HEK293 (cell line): Measurements from ENCODE around the gene CAMK2N2.

Experiments used
- GLIS1 ChIP-seq: fragments of 450-650 bp; formaldehyde crosslinking; IDR thresholded peaks from 2 replicates; pipeline ENCODE4 v1.5.1; 2016; ENCODE audit warnings: missing biosample characterization, missing genetic modification characterization
- GLIS2 ChIP-seq: fragments of 450-650 bp; formaldehyde crosslinking; IDR thresholded peaks from 2 replicates; pipeline ENCODE4 v1.5.1; 2016; ENCODE audit warnings: missing biosample characterization, missing genetic modification characterization
- KLF16 ChIP-seq: fragments of 450-650 bp; formaldehyde crosslinking; IDR thresholded peaks from 2 replicates; pipeline ENCODE4 v1.5.1; 2017; ENCODE audit warnings: missing biosample characterization, missing genetic modification characterization
- KLF8 ChIP-seq: fragments of 450-650 bp; formaldehyde crosslinking; IDR thresholded peaks from 2 replicates; pipeline ENCODE4 v1.5.1; 2016; ENCODE audit warnings: missing biosample characterization, missing genetic modification characterization
- PBX3 ChIP-seq: sonication (generic); formaldehyde crosslinking; IDR thresholded peaks from 2 replicates; pipeline ENCODE4 v1.8.1; 2022; ENCODE audit warnings: mild to moderate bottlenecking, moderate library complexity, missing genetic modification reagents
- REPIN1 ChIP-seq: fragments of 450-650 bp; formaldehyde crosslinking; IDR thresholded peaks from 2 replicates; pipeline ENCODE4 v1.5.1; 2017; ENCODE audit warnings: missing biosample characterization, missing genetic modification characterization, low read depth
- TCF7L2 ChIP-seq: IDR thresholded peaks from 2 replicates; pipeline ENCODE4 v1.6.1; 2011; ENCODE audit warnings: low read depth, mild to moderate bottlenecking, inconsistent platforms, low read length, moderate library complexity, borderline replicate concordance
- ZBTB17 ChIP-seq: fragments of 450-650 bp; formaldehyde crosslinking; IDR thresholded peaks from 2 replicates; pipeline ENCODE4 v1.5.1; 2016; ENCODE audit warnings: missing biosample characterization, missing genetic modification characterization
- ZBTB26 ChIP-seq: fragments of 450-650 bp; formaldehyde crosslinking; optimal IDR thresholded peaks from 2 replicates; pipeline ENCODE3; 2016; ENCODE audit warnings: missing biosample characterization, mild to moderate bottlenecking, missing genetic modification characterization
- ZBTB49 ChIP-seq: fragments of 450-650 bp; formaldehyde crosslinking; IDR thresholded peaks from 2 replicates; pipeline ENCODE4 v1.5.1; 2016; ENCODE audit warnings: missing biosample characterization, missing genetic modification characterization, low read depth
- ZFHX2 ChIP-seq: fragments of 450-650 bp; formaldehyde crosslinking; conservative IDR thresholded peaks from 2 replicates; pipeline ENCODE4 v1.5.1; 2016; ENCODE audit warnings: missing biosample characterization, missing genetic modification characterization
- ZFP41 ChIP-seq: fragments of 450-650 bp; formaldehyde crosslinking; IDR thresholded peaks from 2 replicates; pipeline ENCODE4 v1.5.1; 2016; ENCODE audit warnings: missing biosample characterization, missing genetic modification characterization, borderline replicate concordance
- ZNF146 ChIP-seq: fragments of 450-650 bp; formaldehyde crosslinking; IDR thresholded peaks from 2 replicates; pipeline ENCODE4 v1.5.1; 2016; ENCODE audit warnings: missing biosample characterization, missing genetic modification characterization
- ZNF155 ChIP-seq: fragments of 450-650 bp; formaldehyde crosslinking; IDR thresholded peaks from 2 replicates; pipeline ENCODE4 v1.5.1; 2016; ENCODE audit warnings: missing biosample characterization, missing genetic modification characterization
- ZNF19 ChIP-seq: fragments of 450-650 bp; formaldehyde crosslinking; IDR thresholded peaks from 2 replicates; pipeline ENCODE4; 2016; ENCODE audit warnings: missing biosample characterization, missing genetic modification characterization, low read depth
- ZNF211 ChIP-seq: fragments of 450-650 bp; formaldehyde crosslinking; IDR thresholded peaks from 2 replicates; pipeline ENCODE4 v1.5.1; 2016; ENCODE audit warnings: low read depth, missing biosample characterization, missing genetic modification characterization
- ZNF214 ChIP-seq: fragments of 450-650 bp; formaldehyde crosslinking; IDR thresholded peaks from 2 replicates; pipeline ENCODE4 v1.5.1; 2017; ENCODE audit warnings: missing biosample characterization, mild to moderate bottlenecking, missing genetic modification characterization, borderline replicate concordance
- ZNF24 ChIP-seq: fragments of 450-650 bp; formaldehyde crosslinking; IDR thresholded peaks from 2 replicates; pipeline ENCODE4 v1.5.1; 2016; ENCODE audit warnings: missing biosample characterization, missing genetic modification characterization
- ZNF280D ChIP-seq: fragments of 450-650 bp; formaldehyde crosslinking; IDR thresholded peaks from 2 replicates; pipeline ENCODE4 v1.5.1; 2016; ENCODE audit warnings: missing biosample characterization, missing genetic modification characterization
- ZNF292 ChIP-seq: fragments of 450-650 bp; formaldehyde crosslinking; IDR thresholded peaks from 2 replicates; pipeline ENCODE4 v1.5.1; 2016; ENCODE audit warnings: low read depth, missing biosample characterization, missing genetic modification characterization, borderline replicate concordance
- ZNF513 ChIP-seq: fragments of 450-650 bp; IDR thresholded peaks from 2 replicates; pipeline ENCODE4 v1.5.1; 2018; ENCODE audit warnings: missing biosample characterization, missing genetic modification characterization
- ZNF561 ChIP-seq: fragments of 450-650 bp; IDR thresholded peaks from 2 replicates; pipeline ENCODE4 v1.5.1; 2018; ENCODE audit warnings: missing biosample characterization, missing genetic modification characterization, borderline replicate concordance
- ZNF664 ChIP-seq: fragments of 450-650 bp; formaldehyde crosslinking; IDR thresholded peaks from 2 replicates; pipeline ENCODE4 v1.5.1; 2016; ENCODE audit warnings: missing biosample characterization, missing genetic modification characterization
- ZNF670 ChIP-seq: fragments of 450-650 bp; formaldehyde crosslinking; IDR thresholded peaks from 2 replicates; pipeline ENCODE4 v1.5.1; 2016; ENCODE audit warnings: missing biosample characterization, missing genetic modification characterization, low read depth
- ZNF747 ChIP-seq: fragments of 450-650 bp; formaldehyde crosslinking; IDR thresholded peaks from 2 replicates; pipeline ENCODE4 v1.5.1; 2016; ENCODE audit warnings: missing biosample characterization, missing genetic modification characterization
- ZNF76 ChIP-seq: fragments of 450-650 bp; formaldehyde crosslinking; IDR thresholded peaks from 2 replicates; pipeline ENCODE4; 2016; ENCODE audit warnings: low read depth, missing biosample characterization, missing genetic modification characterization, borderline replicate concordance
- ZNF792 ChIP-seq: fragments of 450-650 bp; formaldehyde crosslinking; IDR thresholded peaks from 2 replicates; pipeline ENCODE4 v1.5.1; 2016; ENCODE audit warnings: missing biosample characterization, missing genetic modification characterization
- ZNF843 ChIP-seq: fragments of 450-650 bp; formaldehyde crosslinking; IDR thresholded peaks from 2 replicates; pipeline ENCODE4 v1.5.1; 2016; ENCODE audit warnings: missing biosample characterization, missing genetic modification characterization
- ZSCAN4 ChIP-seq: fragments of 450-650 bp; formaldehyde crosslinking; IDR thresholded peaks from 2 replicates; pipeline ENCODE4 v1.5.1; 2017; ENCODE audit warnings: missing biosample characterization, missing genetic modification characterization
- ZXDB ChIP-seq: fragments of 450-650 bp; formaldehyde crosslinking; IDR thresholded peaks from 2 replicates; pipeline ENCODE4 v1.5.1; 2016; ENCODE audit warnings: missing biosample characterization, missing genetic modification characterization

The CAMK2N2 gene

GRCh38 chr3:184298759-184299487 lies 37.6 kb upstream of the CAMK2N2 start, which contains the start of gene PSMD2 (continued):
- TF ChIP-seq KLF16 (0 out of 2 replicates have a peak, but pooled peaks have one; percentile 24), ZSCAN4 (no peak), ZNF670 (tag by site-specific recombination) (no peak), PBX3 (no peak), REPIN1 (no peak), ZNF843 (tag by site-specific recombination) (peak; percentile 25; the same call in 1 of the 2 replicates), ZNF561 (tag by site-specific recombination) (no peak), ZNF146 (tag by site-specific recombination) (no peak), ZNF664 (tag by site-specific recombination) (no peak), ZNF792 (tag by site-specific recombination) (no peak), ZNF76 (tag by site-specific recombination) (peak; percentile 75; the same call in 1 of the 2 replicates), ZBTB17 (tag by site-specific recombination) (peak; percentile 36; the same call in 1 of the 2 replicates), ZXDB (peak; percentile 48; the same call in 1 of the 2 replicates), ZNF211 (no peak), ZNF19 (tag by site-specific recombination) (no peak), GLIS2 (peak; percentile 39; the same call in 1 of the 2 replicates), GLIS1 (tag by site-specific recombination) (peak; percentile 63; the same call in 1 of the 2 replicates), ZNF747 (tag by site-specific recombination) (no peak), ZNF513 (no peak), ZNF292 (tag by site-specific recombination) (no peak), ZBTB26 (tag by site-specific recombination) (peak; percentile 90), ZFHX2 (tag by site-specific recombination) (peak; percentile 65), KLF8 (tag by site-specific recombination) (peak; percentile 40; the same call in 1 of the 2 replicates), ZNF214 (tag by site-specific recombination) (no peak), ZNF280D (tag by site-specific recombination) (no peak), ZBTB49 (tag by site-specific recombination) (no peak), ZFP41 (tag by site-specific recombination) (no peak), ZNF155 (no peak), TCF7L2 (no peak), ZNF24 (tag by site-specific recombination) (no peak)
